GM12873 (cell line): ENCODE measurements around the gene ITPA.

Experiments used
- CTCF ChIP-seq: IDR thresholded peaks from 2 replicates; pipeline ENCODE4 v1.5.1; 2012; ENCODE audit warnings: low read depth, mild to moderate bottlenecking, moderate library complexity, low read length, control low read depth; ENCODE audit not compliant: insufficient read depth; ENCODE audit errors: missing control alignments

The ITPA gene

GRCh38 chr20:3229798-3230197, 20.5 kb downstream of the ITPA start:
- TF ChIP-seq CTCF = no peak

- no peak for TF ChIP-seq CTCF
Observed at GRCh38 chr20:3231116-3231515, 21.8 kb downstream of the ITPA start.

- TF ChIP-seq CTCF = no peak
Observed at GRCh38 chr20:3231889-3232588, 22.7 kb downstream of the ITPA start.

- TF ChIP-seq CTCF = no peak
Observed at GRCh38 chr20:3233131-3233990, 24.1 kb downstream of the ITPA start.

- no peak for TF ChIP-seq CTCF
Observed at GRCh38 chr20:3233991-3234498, 24.7 kb downstream of the ITPA start.

GRCh38 chr20:3235666-3236324, 26.5 kb downstream of the ITPA start:
- TF ChIP-seq CTCF = no peak
